Neural progenitor cell (in vitro differentiated cells): ENCODE results near the gene RPS19.

ENCODE experiments used
- CTCF ChIP-seq: fragments of 200-600 bp; sonication (generic); IDR thresholded peaks from 2 replicates; pipeline ENCODE4 v1.5.1; 2017; ENCODE audit warnings: antibody characterized with exemption, mild to moderate bottlenecking
- EZH2 ChIP-seq: fragments of 200-600 bp; sonication (generic); IDR thresholded peaks from 2 replicates; pipeline ENCODE4 v1.6.1; 2017; ENCODE audit warnings: antibody characterized with exemption, mild to moderate bottlenecking, moderate library complexity

- no peak for TF ChIP-seq CTCF
- no peak for TF ChIP-seq EZH2
Measured at GRCh38 chr19:41907994-41908615, 48.0 kb downstream of the RPS19 start.
